DMS 273 (cell line): ENCODE measurements around the gene OR10A2.
"Not testable (repeated sequence)": the region's sequence is repeated elsewhere in the genome, so short reads cannot be mapped to it uniquely, and the experiment has no call there.

ENCODE experiments used
- DNase-seq: peaks from one replicate; lab custom pipeline; 2025; ENCODE audit not compliant: unreplicated experiment; lab: John Stamatoyannopoulos, UW

The OR10A2 gene

GRCh38 chr11:6882751-6883150 is 19.9 kb downstream of the OR10A2 start:
- DNase-seq, result no peak

- not testable (repeated sequence) for DNase-seq
Measured at GRCh38 chr11:6887711-6888110, 24.9 kb downstream of the OR10A2 start.

GRCh38 chr11:6888830-6889229 is 26.0 kb downstream of the OR10A2 start:
- no peak for DNase-seq

GRCh38 chr11:6889835-6890234 is 27.0 kb downstream of the OR10A2 start:
- DNase-seq, result no peak

GRCh38 chr11:6892400-6892799 is 29.5 kb downstream of the OR10A2 start, which contains the start of gene OR2D2:
TSS of gene OR2D2 (minus strand) at chr11:6892500. CDS start at chr11:6892500, 0 bp downstream.
- DNase-seq, result no peak

GRCh38 chr11:6894097-6894496 is 31.2 kb downstream of the OR10A2 start:
- DNase-seq, result no peak

GRCh38 chr11:6895010-6895409 is 32.2 kb downstream of the OR10A2 start:
- no peak for DNase-seq

- DNase-seq, result no peak
Measured at GRCh38 chr11:6898911-6899310, 36.1 kb downstream of the OR10A2 start.

GRCh38 chr11:6900327-6900999 is 37.6 kb downstream of the OR10A2 start:
- DNase-seq, result no peak

GRCh38 chr11:6904804-6905203 is 41.9 kb downstream of the OR10A2 start:
- DNase-seq, result not testable (repeated sequence)

- no peak for DNase-seq
Measured at GRCh38 chr11:6911378-6911777, 48.5 kb downstream of the OR10A2 start.

GRCh38 chr11:6911948-6912347 is 49.1 kb downstream of the OR10A2 start:
- DNase-seq, result no peak

GRCh38 chr11:6919698-6920097 is 56.8 kb downstream of the OR10A2 start:
- DNase-seq, result no peak

GRCh38 chr11:6920702-6921101 is 57.8 kb downstream of the OR10A2 start, which contains the start of gene OR2D3:
TSS of gene OR2D3 (plus strand) at chr11:6921002. CDS start at chr11:6921002, 0 bp downstream.
- no peak for DNase-seq
